K562 (cell line): ENCODE data around the gene EEA1. TPM values are rescaled to one million over a fixed set of nuclear protein-coding genes. Genes with fewer than 3 reads are reported as not detected.

Experiments
- CBX3 ChIP-seq, 2 experiments: IDR thresholded peaks; 1 replicate in 1 of 2; 2 replicates in 1 of 2; pipeline ENCODE4 v1.6.1; 2012; ENCODE audit warnings: inconsistent platforms in 2 of 2, low read length in 2 of 2, borderline replicate concordance in 1 of 2, control low read depth in 1 of 2
- CEBPG ChIP-seq, 3 experiments: fragments of 200-800 bp in 1 of 3; sonication (Bioruptor generic) in 1 of 3; sonication (generic) in 1 of 3; formaldehyde crosslinking in 1 of 3; IDR thresholded peaks in 2 of 3; conservative IDR thresholded peaks in 1 of 3; 2 replicates each; pipeline versions ENCODE4 v1.6.1 to v1.8.0; 2016 to 2022; ENCODE audit warnings: missing compliant biosample characterization in 2 of 3, missing genetic modification characterization in 2 of 3, mild to moderate bottlenecking in 1 of 3, missing genetic modification reagents in 1 of 3
- E2F3 ChIP-seq: fragments of 250-450 bp; sonication (Bioruptor Pico); IDR thresholded peaks from 2 replicates; pipeline ENCODE4 v1.4.0; 2020; ENCODE audit warnings: mild to moderate bottlenecking
- E4F1 ChIP-seq: fragments of 250-450 bp; sonication (Bioruptor Pico); IDR thresholded peaks from 2 replicates; pipeline ENCODE4 v1.5.0; 2021; ENCODE audit warnings: mild to moderate bottlenecking, borderline replicate concordance
- ETV6 ChIP-seq, 3 experiments: fragments of 150-350 bp in 1 of 3; sonication (generic) in 1 of 3; formaldehyde crosslinking in 1 of 3; IDR thresholded peaks; 2 replicates each; pipeline versions ENCODE4 v1.6.1 to v1.8.0; 2014 to 2022; ENCODE audit warnings: borderline replicate concordance in 2 of 3, low read depth in 2 of 3, antibody characterized with exemption in 1 of 3, low read length in 1 of 3, mild to moderate bottlenecking in 1 of 3, missing genetic modification reagents in 1 of 3
- FOXP4 ChIP-seq: sonication (generic); formaldehyde crosslinking; IDR thresholded peaks from 2 replicates; pipeline ENCODE4 v1.8.0; 2022; ENCODE audit warnings: mild to moderate bottlenecking, missing genetic modification reagents, borderline replicate concordance
- HCFC1 ChIP-seq: IDR thresholded peaks from 2 replicates; pipeline ENCODE4 v1.6.1; 2012; ENCODE audit warnings: low read depth, low read length, improper control_type of control experiment
- MITF ChIP-seq: IDR thresholded peaks from 2 replicates; pipeline ENCODE4 v1.6.1; 2014; ENCODE audit warnings: antibody characterized with exemption
- NEUROD1 ChIP-seq: fragments of 150-350 bp; IDR thresholded peaks from 2 replicates; pipeline ENCODE4 v1.6.1; 2014; ENCODE audit warnings: borderline replicate concordance, low read length, low read depth; ENCODE audit not compliant: partially characterized antibody
- PREB ChIP-seq: sonication (generic); formaldehyde crosslinking; IDR thresholded peaks from 2 replicates; pipeline ENCODE4 v1.8.1; 2023; ENCODE audit warnings: mild to moderate bottlenecking, missing genetic modification reagents
- RFX5 ChIP-seq: IDR thresholded peaks from 2 replicates; pipeline ENCODE4 v1.6.1; 2011; ENCODE audit warnings: low read depth, mild to moderate bottlenecking, improper control_type of control experiment, low read length
- SMAD1 ChIP-seq: fragments of 150-350 bp; IDR thresholded peaks from 2 replicates; pipeline ENCODE4 v1.6.1; 2014; ENCODE audit warnings: low read length, low read depth; ENCODE audit not compliant: partially characterized antibody
- SUPT5H ChIP-seq: fragments of 450-650 bp; IDR thresholded peaks from 2 replicates; pipeline ENCODE4 v1.6.1; 2016
- ZC3H11A ChIP-seq: IDR thresholded peaks from 2 replicates; pipeline ENCODE4 v1.6.1; 2012; ENCODE audit warnings: low read depth, low read length, improper control_type of control experiment
- ZFP91 ChIP-seq: sonication (generic); formaldehyde crosslinking; IDR thresholded peaks from 2 replicates; pipeline ENCODE4 v1.8.0; 2022; ENCODE audit warnings: mild to moderate bottlenecking, missing genetic modification reagents
- polyA plus RNA-seq, 8 experiments: library from polyadenylated mRNA; depleted of rRNA in 4 of 8; stranded (reverse) in 5 of 8; unstranded in 3 of 8; fragments of >200 nt; fragmentation: Nextera tagmentation in 2 of 8; fragmentation: Illumina TruSeq in 1 of 8; extraction: Ambion mirVana in 2 of 8; extraction: Trizol in 1 of 8; gene quantifications; 2 replicates each; pipeline versions ENCODE4 v1.2.1 to v1.2.3, GENCODE V29; 2011 to 2014; ENCODE audit warnings: inconsistent platforms in 1 of 8, missing spikeins in 1 of 8
- total RNA-seq, 7 experiments: library from RNA; depleted of rRNA in 6 of 7; stranded (reverse); fragments of >200 nt in 6 of 7; fragmentation: Illumina TruSeq in 2 of 7; extraction: Trizol in 2 of 7; gene quantifications; 2 replicates each; pipeline versions ENCODE4 v1.2.1 to v1.2.3, GENCODE V29; 2011 to 2021; ENCODE audit warnings: low replicate concordance in 1 of 7

Gene EEA1
- total and polyA plus RNA-seq, 9 of the 15 experiments (the other 6 are each of a cell fraction or from before 2014, with no cell fraction given), result 3.5 to 17.1 (median 7.5) TPM

GRCh38 chr12:92928962-92929915 lies at the start of gene EEA1 (continued):
- TF ChIP-seq HCFC1, result peak; percentile 71
- no peak for TF ChIP-seq SMAD1
- peak; percentile 89 for TF ChIP-seq SUPT5H
- no peak for TF ChIP-seq ZC3H11A
- TF ChIP-seq FOXP4 (CRISPR knock-in tag), result peak; percentile 70; the same call in 1 of the 2 replicates
- no peak for TF ChIP-seq RFX5
- peak; percentile 30; the same call in 1 of the 2 replicates for TF ChIP-seq MITF
- TF ChIP-seq NEUROD1, result no peak
- TF ChIP-seq CEBPG (CRISPR knock-in tag; IDR thresholded peaks at IDR 0.05), result no peak
- TF ChIP-seq CEBPG (tag; conservative IDR thresholded peaks at IDR 0.05 in 1 of 2, IDR thresholded peaks at IDR 0.05 in 1 of 2), result no peak
- TF ChIP-seq ZFP91 (CRISPR knock-in tag), result no peak; the same call in 1 of the 2 replicates
- TF ChIP-seq ETV6 (IDR thresholded peaks at IDR 0.05; ENCODE audit: borderline replicate concordance in 1 of 2, low read depth in 2 of 2, low read length in 1 of 2), result no peak
- peak; percentile 36; the same call in 1 of the 2 replicates for TF ChIP-seq ETV6 (CRISPR knock-in tag; IDR thresholded peaks at IDR 0.05; ENCODE audit: borderline replicate concordance)
- TF ChIP-seq PREB, result no peak; the same call in 1 of the 2 replicates
- TF ChIP-seq E4F1, result no peak
- no peak for TF ChIP-seq E2F3
- TF ChIP-seq CBX3 (IDR thresholded peaks at IDR 0.05; ENCODE audit: borderline replicate concordance in 1 of 2, low read length in 2 of 2), result peak in 1 of 2 experiments; percentile 97; a peak in 2 of 3 replicates
